SIG-M5 treated with dmso at 0.1 percent for 504 hours (cell line): ENCODE measurements around the gene CD19.
"Not testable (repeated sequence)": the region's sequence is repeated elsewhere in the genome, so short reads cannot be mapped to it uniquely, and the experiment has no call there.

Experiments
- DNase-seq: peaks from one replicate; lab custom pipeline; 2025; ENCODE audit not compliant: unreplicated experiment; lab: John Stamatoyannopoulos, UW

Gene CD19

GRCh38 chr16:28980330-28980729 is 48.6 kb downstream of the CD19 start:
- not testable (repeated sequence) for DNase-seq

GRCh38 chr16:28980929-28981328 is 49.2 kb downstream of the CD19 start:
- no peak for DNase-seq

- DNase-seq = peak; percentile 14
Observed at GRCh38 chr16:28981517-28981916, 49.7 kb downstream of the CD19 start.

GRCh38 chr16:28982418-28982817 is 50.6 kb downstream of the CD19 start:
- no peak for DNase-seq

GRCh38 chr16:28982949-28983348 is 51.2 kb downstream of the CD19 start:
- no peak for DNase-seq

GRCh38 chr16:28983644-28984043 is 51.9 kb downstream of the CD19 start:
- no peak for DNase-seq

GRCh38 chr16:28984091-28984490 is 52.3 kb downstream of the CD19 start:
- DNase-seq = no peak

- no peak for DNase-seq
Observed at GRCh38 chr16:28984619-28985135, 52.9 kb downstream of the CD19 start, which contains the start of gene LAT. TSS of gene LAT (plus strand) at chr16:28985052. CDS start at chr16:28985418, 366 bp downstream.

GRCh38 chr16:28985211-28986041 is 53.7 kb downstream of the CD19 start:
- DNase-seq = no peak

- no peak for DNase-seq
Observed at GRCh38 chr16:28986046-28986445, 54.3 kb downstream of the CD19 start.

- no peak for DNase-seq
Observed at GRCh38 chr16:28986492-28986891, 54.7 kb downstream of the CD19 start.

GRCh38 chr16:28987170-28987853 is 55.5 kb downstream of the CD19 start:
- DNase-seq = no peak
